Aorta (tissue), 5 donors: Measurements from ENCODE around the gene ARHGAP29. TPM values are rescaled to one million over a fixed set of nuclear protein-coding genes. Genes with fewer than 3 reads are reported as not detected.

ENCODE experiments used
- ATAC-seq: fragments of 200-7000 bp; cut with Tn5 transposase; one replicate; pipeline ENCODE4 v1.9.1; 2022; ENCODE audit warnings: moderate library complexity; ENCODE audit not compliant: low FRiP score
- DNase-seq, 2 donors: peaks; one replicate each; pipeline ENCODE4 v3.0.0-alpha.2; 2020
- H3K27ac ChIP-seq, 2 donors: one replicate each; pipeline ENCODE4 v1.5.1; 2013; ENCODE audit warnings: low read length in 2 of 2, mild to moderate bottlenecking in 2 of 2, moderate library complexity in 2 of 2, control low read depth in 1 of 2, inconsistent platforms in 1 of 2, low read depth in 1 of 2
- H3K27me3 ChIP-seq, 2 donors: one replicate each; pipeline ENCODE4 v1.6.1; 2013; ENCODE audit warnings: control low read depth in 1 of 2, low read length in 1 of 2, mild to moderate bottlenecking in 1 of 2, moderate library complexity in 1 of 2; ENCODE audit not compliant: insufficient read depth in 2 of 2, control insufficient read depth in 1 of 2
- H3K36me3 ChIP-seq, 2 donors: one replicate each; pipeline ENCODE4 v1.6.1; 2013; ENCODE audit warnings: control low read depth in 1 of 2, low read length in 1 of 2, mild to moderate bottlenecking in 1 of 2; ENCODE audit not compliant: insufficient read depth in 2 of 2, control insufficient read depth in 1 of 2
- H3K4me1 ChIP-seq, 2 donors: one replicate each; pipeline ENCODE4 v1.6.1; 2013; ENCODE audit warnings: low read length in 2 of 2, control low read depth in 1 of 2, mild to moderate bottlenecking in 1 of 2, moderate library complexity in 1 of 2; ENCODE audit not compliant: insufficient read depth in 2 of 2, control insufficient read depth in 1 of 2
- H3K4me3 ChIP-seq, 2 donors: one replicate each; pipeline ENCODE4 v1.5.1; 2013; ENCODE audit warnings: low read length in 2 of 2, control low read depth in 1 of 2, mild to moderate bottlenecking in 1 of 2
- H3K9me3 ChIP-seq: one replicate; pipeline ENCODE4 v1.6.1; 2013; ENCODE audit warnings: mild to moderate bottlenecking, low read length; ENCODE audit not compliant: control insufficient read depth
- WGBS, 2 donors: extraction: QIAGEN DNeasy Blood & Tissue Kit; methylation state at CpG; one replicate each; pipeline ENCODE4 v1.1.7; 2013; 5-methylcytosine and 5-hydroxymethylcytosine counted together
- intact Hi-C, 2 donors: fragments of 100-400 bp; cut with DNase I; formaldehyde crosslinking; loops; one replicate each; pipeline versions ENCODE4 v1.14.2 to v1.15.0; 2022
- long read RNA-seq, 2 donors: library from polyadenylated mRNA; unstranded; transcript quantifications; one replicate each; pipeline ENCODE4 v2.0.0, GENCODE V29; 2020 to 2021
- polyA plus RNA-seq, 2 donors: library from polyadenylated mRNA; stranded (reverse); fragments of 200-250 nt; gene quantifications; one replicate each; pipeline ENCODE4 v1.2.3, GENCODE V29; 2013
- total RNA-seq, 2 donors: library from RNA; stranded (reverse); fragmentation: NEBNext Ultra II Directional; extraction: Animal tissue kit (Norgen Biotek cat#: 25700); gene quantifications; one replicate each; pipeline ENCODE4 v1.2.1, GENCODE V29; 2021
- donor health status: healthy with polysubstance abuse.
- donor health status: Bipolar disorder and iron deficiency.
- donor health status: DM: no; HTN: no; CAD: no.
- donor health status: DM: no; HTN: no; CAD: no.
- donor health status: DM: yes; HTN: yes; CAD: no.

The ARHGAP29 gene
- total RNA-seq (10 to 100 TPM; 40.1 to 65.4 TPM), polyA plus RNA-seq (10 to 100 TPM in 1 of 2 donors, 1 to 10 TPM in 1; 6.8 to 18.8 TPM)
- long read RNA-seq, donor 1, transcript ARHGAP29-202 (11 exons, 2,043 nt), result major isoform, 8 of 89 reads
- long read RNA-seq, donor 1, partial matches to known transcripts, result 65 of 89 reads
- long read RNA-seq, donor 1, other reads (novel, unspliced or antisense), result 16 of 89 reads
- long read RNA-seq, donor 2, full-length matches to known transcripts, result 5 of 53 reads
- long read RNA-seq, donor 2, partial matches to known transcripts, result 28 of 53 reads
- long read RNA-seq, donor 2, other reads (novel, unspliced or antisense), result 20 of 53 reads

- intact Hi-C loops, result loop anchor here (2.0 to 5.0 kb wide), 3 partner anchors 90 to 190 kb away; no protein-coding TSS in a partner anchor
- peak within 1 kb of the TSS in 1 of 2 donors; percentile 73 for H3K27ac ChIP-seq
- H3K4me3 ChIP-seq, result peak within 1 kb of the TSS; percentile 45 to 60
- no peaks in the 10 kb centered on the region for H3K9me3 ChIP-seq
- DNase-seq (peak; percentile 86 to 94), ATAC-seq (peak; percentile 95)
- peaks cover 0 to 2% of the 10 kb centered on the region in 2 donors for H3K27me3 ChIP-seq
- no peaks in the 10 kb centered on the region for H3K36me3 ChIP-seq
- peaks cover 0 to 3% of the 10 kb centered on the region in 2 donors for H3K4me1 ChIP-seq
- WGBS, 2 donors, result 4 to 5% methylated on average over 62 to 88 of the region's 88 CpGs
These were observed at the start of gene ARHGAP29 for GRCh38 chr1:94237291-94238226. ARHGAP29 (minus strand) TSS chr1:94237584; CDS start chr1:94231611, 5,973 bp downstream.

GRCh38 chr1:94286864-94287437 lies 49.6 kb upstream of the ARHGAP29 start:
- intact Hi-C loops, result no loop called here
- Histone ChIP-seq H3K27ac (no peak overlapping the region), H3K4me3 (no peak overlapping the region), H3K4me1 (no peaks in the 10 kb centered on the region), H3K27me3 (no peaks in the 10 kb centered on the region), H3K9me3 (no peaks in the 10 kb centered on the region), H3K36me3 (no peaks in the 10 kb centered on the region)
- no peak for ATAC-seq
- 86 to 89% methylated on average over 3 of the region's 3 CpGs for WGBS, 2 donors
- DNase-seq, result no peak

- Histone ChIP-seq H3K27ac (no peak overlapping the region), H3K36me3 (no peaks in the 10 kb centered on the region), H3K4me1 (no peaks in the 10 kb centered on the region), H3K27me3 (no peaks in the 10 kb centered on the region), H3K9me3 (no peaks in the 10 kb centered on the region), H3K4me3 (no peak overlapping the region)
- 86 to 88% methylated on average over 4 of the region's 4 CpGs for WGBS, 2 donors
- intact Hi-C loops, result no loop called here
- DNase-seq (no peak), ATAC-seq (no peak)
These were observed 47.8 kb upstream of the ARHGAP29 start for GRCh38 chr1:94285031-94285654.

GRCh38 chr1:94284476-94284875 lies 47.1 kb upstream of the ARHGAP29 start:
- intact Hi-C loops, result no loop called here
- no peak for ATAC-seq
- no peaks in the 10 kb centered on the region for H3K36me3 ChIP-seq
- H3K27me3 ChIP-seq, result no peaks in the 10 kb centered on the region
- 62 to 65% methylated on average over 2 of the region's 2 CpGs for WGBS, 2 donors
- no peak for DNase-seq
- H3K9me3 ChIP-seq, result no peaks in the 10 kb centered on the region
- H3K4me1 ChIP-seq, result no peaks in the 10 kb centered on the region
- no peak overlapping the region for H3K4me3 ChIP-seq
- no peak overlapping the region for H3K27ac ChIP-seq

GRCh38 chr1:94283462-94283861 lies 46.1 kb upstream of the ARHGAP29 start:
- Histone ChIP-seq H3K36me3 (no peaks in the 10 kb centered on the region), H3K4me3 (no peak overlapping the region), H3K9me3 (no peaks in the 10 kb centered on the region), H3K27ac (no peak overlapping the region), H3K27me3 (no peaks in the 10 kb centered on the region), H3K4me1 (no peaks in the 10 kb centered on the region)
- DNase-seq (no peak), ATAC-seq (no peak)
- 88 to 94% methylated on average over 1 of the region's 1 CpG for WGBS, 2 donors
- intact Hi-C loops, result no loop called here

GRCh38 chr1:94282143-94282711 lies 44.8 kb upstream of the ARHGAP29 start:
- Histone ChIP-seq H3K4me3 (no peak overlapping the region), H3K27ac (no peak overlapping the region), H3K4me1 (no peaks in the 10 kb centered on the region), H3K27me3 (no peaks in the 10 kb centered on the region), H3K36me3 (no peaks in the 10 kb centered on the region), H3K9me3 (no peaks in the 10 kb centered on the region)
- DNase-seq (no peak), ATAC-seq (no peak)
- intact Hi-C loops, result no loop called here
- WGBS, 2 donors, result 94 to 95% methylated on average over 5 of the region's 5 CpGs

- ATAC-seq, result no peak
- H3K9me3 ChIP-seq, result no peaks in the 10 kb centered on the region
- no peak for DNase-seq
- no peaks in the 10 kb centered on the region for H3K36me3 ChIP-seq
- H3K4me3 ChIP-seq, result no peak overlapping the region
- no peak overlapping the region for H3K27ac ChIP-seq
- 85 to 90% methylated on average over 6 of the region's 6 CpGs for WGBS, 2 donors
- H3K4me1 ChIP-seq, result peaks cover 0 to 1% of the 10 kb centered on the region in 2 donors
- no peaks in the 10 kb centered on the region for H3K27me3 ChIP-seq
- intact Hi-C loops, result no loop called here
These were observed 44.2 kb upstream of the ARHGAP29 start for GRCh38 chr1:94281361-94282142.
